GM12878 (cell line): Measurements from ENCODE around the gene EME2.

Experiments used
- RAD21 ChIP-seq: IDR thresholded peaks from 2 replicates; pipeline ENCODE4 v1.6.1; 2011; ENCODE audit warnings: mild to moderate bottlenecking, low read depth, low read length, moderate library complexity; ENCODE audit not compliant: insufficient read depth
- TF ChIP-seq, protein P1 (sequence below): IDR thresholded peaks from 2 replicates; pipeline ENCODE4 v1.6.1; 2012; ENCODE audit warnings: low read depth, low read length, improper control_type of control experiment
- TF ChIP-seq, protein P2 (sequence below): fragments of 450-650 bp; IDR thresholded peaks from 2 replicates; pipeline ENCODE4 v1.6.1; 2017; ENCODE audit warnings: mild to moderate bottlenecking
- TF ChIP-seq, protein P3 (sequence below), 3 experiments: IDR thresholded peaks in 2 of 3; conservative IDR thresholded peaks in 1 of 3; 2 replicates each; pipeline ENCODE4 v1.5.1; 2011; ENCODE audit warnings: low read depth in 3 of 3, low read length in 3 of 3, mild to moderate bottlenecking in 3 of 3, control low read depth in 2 of 3, moderate library complexity in 2 of 3, inconsistent platforms in 1 of 3, mixed read lengths in 1 of 3; ENCODE audit not compliant: control insufficient read depth in 2 of 3, insufficient read depth in 1 of 3; ENCODE audit errors: extremely low read depth in 1 of 3

DNA sequence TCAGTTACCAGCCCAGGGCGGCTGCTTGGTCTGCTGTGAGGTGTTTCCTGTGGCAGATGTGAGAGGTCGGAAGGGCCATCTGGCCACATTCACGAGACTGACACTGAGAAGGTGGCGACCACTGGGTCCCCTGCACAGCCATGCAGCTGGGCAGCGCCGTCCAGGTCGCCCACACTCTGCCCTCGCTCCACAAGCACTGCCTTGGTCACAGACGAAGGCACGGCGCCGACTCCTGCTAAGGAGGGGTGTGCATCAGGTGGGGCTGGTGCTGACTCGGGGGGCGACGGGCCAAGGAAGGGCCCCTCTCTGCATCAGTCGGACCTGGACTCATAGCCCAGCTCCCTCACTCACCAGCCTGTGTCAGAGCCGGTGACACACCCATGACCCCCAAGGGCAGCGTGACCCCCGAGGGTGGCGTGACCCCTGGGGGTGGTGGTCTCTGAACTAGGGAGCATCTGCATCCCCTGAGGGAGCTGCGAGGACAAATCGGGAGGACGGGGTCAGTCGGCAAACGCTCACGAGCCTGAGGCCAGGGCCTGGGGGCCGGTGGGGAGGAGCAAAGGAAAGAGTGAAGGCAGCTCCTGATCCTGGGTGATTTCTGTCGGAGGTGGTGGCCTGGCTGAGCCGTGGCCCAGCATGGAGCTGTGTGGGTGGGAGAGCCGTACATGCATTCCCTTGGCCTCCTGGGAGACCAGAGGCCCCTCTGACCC, 31.7 kb upstream of the EME2 start:
- TF ChIP-seq, protein P1, sequence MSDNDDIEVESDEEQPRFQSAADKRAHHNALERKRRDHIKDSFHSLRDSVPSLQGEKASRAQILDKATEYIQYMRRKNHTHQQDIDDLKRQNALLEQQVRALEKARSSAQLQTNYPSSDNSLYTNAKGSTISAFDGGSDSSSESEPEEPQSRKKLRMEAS: no peak
- TF ChIP-seq, protein P2, sequence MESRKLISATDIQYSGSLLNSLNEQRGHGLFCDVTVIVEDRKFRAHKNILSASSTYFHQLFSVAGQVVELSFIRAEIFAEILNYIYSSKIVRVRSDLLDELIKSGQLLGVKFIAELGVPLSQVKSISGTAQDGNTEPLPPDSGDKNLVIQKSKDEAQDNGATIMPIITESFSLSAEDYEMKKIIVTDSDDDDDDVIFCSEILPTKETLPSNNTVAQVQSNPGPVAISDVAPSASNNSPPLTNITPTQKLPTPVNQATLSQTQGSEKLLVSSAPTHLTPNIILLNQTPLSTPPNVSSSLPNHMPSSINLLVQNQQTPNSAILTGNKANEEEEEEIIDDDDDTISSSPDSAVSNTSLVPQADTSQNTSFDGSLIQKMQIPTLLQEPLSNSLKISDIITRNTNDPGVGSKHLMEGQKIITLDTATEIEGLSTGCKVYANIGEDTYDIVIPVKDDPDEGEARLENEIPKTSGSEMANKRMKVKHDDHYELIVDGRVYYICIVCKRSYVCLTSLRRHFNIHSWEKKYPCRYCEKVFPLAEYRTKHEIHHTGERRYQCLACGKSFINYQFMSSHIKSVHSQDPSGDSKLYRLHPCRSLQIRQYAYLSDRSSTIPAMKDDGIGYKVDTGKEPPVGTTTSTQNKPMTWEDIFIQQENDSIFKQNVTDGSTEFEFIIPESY: no peak
- TF ChIP-seq, protein P3, sequence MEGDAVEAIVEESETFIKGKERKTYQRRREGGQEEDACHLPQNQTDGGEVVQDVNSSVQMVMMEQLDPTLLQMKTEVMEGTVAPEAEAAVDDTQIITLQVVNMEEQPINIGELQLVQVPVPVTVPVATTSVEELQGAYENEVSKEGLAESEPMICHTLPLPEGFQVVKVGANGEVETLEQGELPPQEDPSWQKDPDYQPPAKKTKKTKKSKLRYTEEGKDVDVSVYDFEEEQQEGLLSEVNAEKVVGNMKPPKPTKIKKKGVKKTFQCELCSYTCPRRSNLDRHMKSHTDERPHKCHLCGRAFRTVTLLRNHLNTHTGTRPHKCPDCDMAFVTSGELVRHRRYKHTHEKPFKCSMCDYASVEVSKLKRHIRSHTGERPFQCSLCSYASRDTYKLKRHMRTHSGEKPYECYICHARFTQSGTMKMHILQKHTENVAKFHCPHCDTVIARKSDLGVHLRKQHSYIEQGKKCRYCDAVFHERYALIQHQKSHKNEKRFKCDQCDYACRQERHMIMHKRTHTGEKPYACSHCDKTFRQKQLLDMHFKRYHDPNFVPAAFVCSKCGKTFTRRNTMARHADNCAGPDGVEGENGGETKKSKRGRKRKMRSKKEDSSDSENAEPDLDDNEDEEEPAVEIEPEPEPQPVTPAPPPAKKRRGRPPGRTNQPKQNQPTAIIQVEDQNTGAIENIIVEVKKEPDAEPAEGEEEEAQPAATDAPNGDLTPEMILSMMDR (IDR thresholded peaks at IDR 0.05 in 2 of 3, conservative IDR thresholded peaks at IDR 0.05 in 1 of 3; ENCODE audit: control insufficient read depth in 2 of 3, extremely low read depth in 1 of 3, insufficient read depth in 1 of 3, low read depth in 3 of 3, low read length in 3 of 3): no peak
- no peak for TF ChIP-seq RAD21
